Mesenchymal stem cell (in vitro differentiated cells and primary cell): ENCODE data around the gene ST6GALNAC3.

Source experiments
- DNase-seq: peaks from one replicate; pipeline ENCODE4 v3.0.0-alpha.2; 2013
- H2AFZ ChIP-seq: one replicate; pipeline ENCODE4 v1.6.1; 2013; ENCODE audit warnings: low read depth, mild to moderate bottlenecking, control low read depth, inconsistent platforms, low read length, moderate library complexity
- H2AK5ac ChIP-seq: 2 replicates; pipeline ENCODE4 v1.6.1; 2013; ENCODE audit warnings: low read length, moderate library complexity, mild to moderate bottlenecking, inconsistent platforms; ENCODE audit not compliant: severe bottlenecking
- H2BK120ac ChIP-seq: one replicate; pipeline ENCODE4 v1.6.1; 2013; ENCODE audit warnings: low read depth, mild to moderate bottlenecking, inconsistent platforms, low read length, moderate library complexity
- H2BK12ac ChIP-seq, 2 experiments: one replicate each; pipeline ENCODE4 v1.6.1; 2013; ENCODE audit warnings: inconsistent platforms in 2 of 2, low read length in 2 of 2, mild to moderate bottlenecking in 2 of 2, moderate library complexity in 2 of 2, control low read depth in 1 of 2
- H2BK15ac ChIP-seq: one replicate; pipeline ENCODE4 v1.6.1; 2013; ENCODE audit warnings: mild to moderate bottlenecking, low read depth, inconsistent platforms; ENCODE audit not compliant: poor library complexity, severe bottlenecking
- H2BK5ac ChIP-seq: 2 replicates; pipeline ENCODE4 v1.6.1; 2013; ENCODE audit warnings: low read depth, mild to moderate bottlenecking, low read length, control low read depth, inconsistent platforms; ENCODE audit not compliant: poor library complexity, severe bottlenecking
- H3K14ac ChIP-seq, 2 experiments: one replicate each; pipeline ENCODE4 v1.6.1; 2013; ENCODE audit warnings: inconsistent platforms in 2 of 2, low read length in 2 of 2, control low read depth in 1 of 2, mild to moderate bottlenecking in 1 of 2, moderate library complexity in 1 of 2
- H3K18ac ChIP-seq, 2 experiments: one replicate each; pipeline ENCODE4 v1.6.1; 2013; ENCODE audit warnings: inconsistent platforms in 2 of 2, low read length in 2 of 2, control low read depth in 1 of 2, low read depth in 1 of 2, mild to moderate bottlenecking in 1 of 2
- H3K23ac ChIP-seq, 2 experiments: one replicate each; pipeline ENCODE4 v1.6.1; 2013; ENCODE audit warnings: inconsistent platforms in 2 of 2, low read length in 2 of 2, mild to moderate bottlenecking in 2 of 2, moderate library complexity in 2 of 2, control low read depth in 1 of 2
- H3K27ac ChIP-seq: 2 replicates; pipeline ENCODE4 v1.5.1; 2013; ENCODE audit warnings: mild to moderate bottlenecking, moderate library complexity, low read length, control low read depth, inconsistent platforms; ENCODE audit not compliant: poor library complexity, severe bottlenecking
- H3K27me3 ChIP-seq, 2 experiments: 2 replicates each; pipeline versions ENCODE4 v1.6.1 to v1.7.0; 2013; ENCODE audit warnings: low read length in 2 of 2, mild to moderate bottlenecking in 2 of 2, moderate library complexity in 2 of 2, control low read depth in 1 of 2, inconsistent platforms in 1 of 2; ENCODE audit not compliant: control insufficient read depth in 1 of 2, insufficient read depth in 1 of 2
- H3K36me3 ChIP-seq, 2 experiments: 2 replicates each; pipeline versions ENCODE4 v1.6.1 to v1.7.0; 2013; ENCODE audit warnings: low read length in 2 of 2, control low read depth in 1 of 2, inconsistent platforms in 1 of 2, low read depth in 1 of 2, mild to moderate bottlenecking in 1 of 2; ENCODE audit not compliant: insufficient read depth in 2 of 2, control insufficient read depth in 1 of 2
- H3K4ac ChIP-seq, 2 experiments: one replicate each; pipeline ENCODE4 v1.6.1; 2013; ENCODE audit warnings: inconsistent platforms in 2 of 2, low read length in 2 of 2, mild to moderate bottlenecking in 2 of 2, moderate library complexity in 2 of 2, control low read depth in 1 of 2, low read depth in 1 of 2
- H3K4me1 ChIP-seq: 2 replicates; pipeline ENCODE4 v1.6.1; 2013; ENCODE audit warnings: low read depth, low read length, control low read depth; ENCODE audit not compliant: control insufficient read depth, insufficient read depth
- H3K4me2 ChIP-seq: 2 replicates; pipeline ENCODE4 v1.6.1; 2013; ENCODE audit warnings: low read length, mild to moderate bottlenecking, inconsistent platforms; ENCODE audit not compliant: poor library complexity, severe bottlenecking
- H3K4me3 ChIP-seq, 2 experiments: 2 replicates each; pipeline versions ENCODE4 v1.5.1 to v1.7.0; 2013; ENCODE audit warnings: low read length in 2 of 2, mild to moderate bottlenecking in 2 of 2, control low read depth in 1 of 2, low read depth in 1 of 2; ENCODE audit not compliant: insufficient read depth in 1 of 2
- H3K79me1 ChIP-seq: replicated peaks from 2 replicates; pipeline ENCODE4 v1.6.1; 2013; ENCODE audit warnings: mild to moderate bottlenecking, control low read depth, low read length, inconsistent platforms; ENCODE audit not compliant: poor library complexity, severe bottlenecking
- H3K9ac ChIP-seq: 2 replicates; pipeline ENCODE4 v1.7.0; 2013; ENCODE audit warnings: mild to moderate bottlenecking, low read length, moderate library complexity
- H3K9me3 ChIP-seq: 2 replicates; pipeline ENCODE4 v1.7.0; 2013; ENCODE audit warnings: mild to moderate bottlenecking, low read length; ENCODE audit not compliant: control insufficient read depth
- H4K8ac ChIP-seq: one replicate; pipeline ENCODE4 v1.6.1; 2013; ENCODE audit warnings: inconsistent platforms, mild to moderate bottlenecking, low read length, moderate library complexity
- H4K91ac ChIP-seq: one replicate; pipeline ENCODE4 v1.6.1; 2013; ENCODE audit warnings: mild to moderate bottlenecking, low read length, inconsistent platforms
- WGBS: methylation state at CpG from one replicate; pipeline ENCODE4 v1.1.7; 2013; ENCODE audit warnings: mixed read lengths; 5-methylcytosine and 5-hydroxymethylcytosine counted together

ST6GALNAC3 gene

GRCh38 chr1:76268341-76268740, 193.8 kb downstream of the ST6GALNAC3 start:
- no peak overlapping the region for H3K4me3 ChIP-seq
- no peak overlapping the region for H2BK5ac ChIP-seq
- H3K9me3 ChIP-seq: no peaks in the 10 kb centered on the region
- H3K79me1 ChIP-seq: no peaks in the 10 kb centered on the region
- H4K8ac ChIP-seq: no peak overlapping the region
- no peak overlapping the region for H3K9ac ChIP-seq
- H3K4me2 ChIP-seq: no peak overlapping the region
- no peak overlapping the region for H2BK120ac ChIP-seq
- H3K4ac ChIP-seq: no peak overlapping the region
- no peaks in the 10 kb centered on the region for H3K27me3 ChIP-seq
- peak overlapping the region in 1 of 2 experiments; percentile 61 for H2BK12ac ChIP-seq
- H3K36me3 ChIP-seq: no peaks in the 10 kb centered on the region
- H3K27ac ChIP-seq: no peak overlapping the region
- no peak overlapping the region for H2AK5ac ChIP-seq
- no peak overlapping the region for H4K91ac ChIP-seq
- H3K14ac ChIP-seq: no peak overlapping the region
- H3K23ac ChIP-seq: no peak overlapping the region
- H2BK15ac ChIP-seq: no peak overlapping the region
- peaks cover 4% of the 10 kb centered on the region for H3K4me1 ChIP-seq
- no peak for DNase-seq
- no peak overlapping the region for H2AFZ ChIP-seq
- 43% methylated on average over 1 of the region's 2 CpGs for WGBS
- H3K18ac ChIP-seq: no peak overlapping the region

DNA sequence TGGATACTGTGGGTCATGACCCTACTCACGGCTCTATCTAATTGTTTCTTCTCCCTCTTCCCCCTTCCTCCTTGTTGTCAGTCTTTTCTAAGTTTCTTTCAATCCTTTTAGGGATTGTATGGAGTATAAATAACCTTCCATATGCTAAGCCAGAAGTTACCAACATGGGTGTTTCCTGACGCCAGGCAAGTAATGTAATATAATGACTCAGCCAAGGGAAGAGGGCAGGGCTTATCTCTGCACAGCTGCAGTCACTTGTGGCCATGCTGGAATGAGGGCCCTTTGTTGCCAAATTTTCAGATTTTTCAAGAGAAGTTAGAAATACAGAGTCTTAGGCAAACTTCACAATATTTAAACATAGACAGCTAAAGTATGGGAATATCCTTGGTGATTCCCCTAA, 194.6 kb downstream of the ST6GALNAC3 start:
- H3K9me3 ChIP-seq: no peaks in the 10 kb centered on the region
- H3K14ac ChIP-seq: no peak overlapping the region
- H2BK5ac ChIP-seq: no peak overlapping the region
- WGBS: 11% methylated on average over 1 of the region's 2 CpGs
- H3K18ac ChIP-seq: no peak overlapping the region
- H3K27ac ChIP-seq: no peak overlapping the region
- peak; percentile 71 for DNase-seq
- H4K91ac ChIP-seq: no peak overlapping the region
- H2AFZ ChIP-seq: no peak overlapping the region
- no peaks in the 10 kb centered on the region for H3K36me3 ChIP-seq
- H3K79me1 ChIP-seq: no peaks in the 10 kb centered on the region
- H3K4me2 ChIP-seq: no peak overlapping the region
- H3K4me3 ChIP-seq: no peak overlapping the region
- H2AK5ac ChIP-seq: no peak overlapping the region
- H2BK120ac ChIP-seq: no peak overlapping the region
- no peak overlapping the region for H2BK15ac ChIP-seq
- H3K9ac ChIP-seq: no peak overlapping the region
- H3K23ac ChIP-seq: no peak overlapping the region
- peaks cover 4% of the 10 kb centered on the region for H3K4me1 ChIP-seq
- H3K4ac ChIP-seq: no peak overlapping the region
- no peak overlapping the region for H2BK12ac ChIP-seq
- no peaks in the 10 kb centered on the region for H3K27me3 ChIP-seq
- no peak overlapping the region for H4K8ac ChIP-seq

GRCh38 chr1:76274302-76274701, 199.8 kb downstream of the ST6GALNAC3 start:
- 100% methylated on average over 1 of the region's 1 CpG for WGBS

DNA sequence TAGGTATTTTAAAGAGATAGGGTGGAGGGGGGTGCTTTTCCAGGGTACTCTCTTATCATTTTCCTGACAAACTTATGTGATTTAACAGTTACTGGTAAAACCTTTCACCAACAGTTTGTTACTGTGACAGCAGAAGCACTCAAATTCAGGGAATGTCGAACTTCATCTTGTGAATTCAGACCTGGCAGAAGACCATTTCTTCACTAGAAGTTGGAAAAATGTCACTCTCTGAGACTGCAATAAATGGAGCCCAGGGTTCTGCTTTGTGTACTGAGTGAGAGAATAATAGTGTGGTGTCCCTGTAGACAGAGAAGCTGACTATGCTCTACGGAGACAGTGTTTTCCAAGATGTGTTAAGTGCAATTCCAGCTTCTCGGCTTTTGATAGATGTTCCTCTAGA, 200.2 kb downstream of the ST6GALNAC3 start:
- Histone ChIP-seq H3K14ac (no peak overlapping the region), H2BK5ac (no peak overlapping the region), H3K23ac (no peak overlapping the region), H3K4me1 (peaks cover 3% of the 10 kb centered on the region), H4K8ac (no peak overlapping the region), H3K36me3 (no peaks in the 10 kb centered on the region), H3K18ac (no peak overlapping the region), H2AK5ac (no peak overlapping the region), H3K9ac (no peak overlapping the region), H3K4ac (no peak overlapping the region), H3K9me3 (no peaks in the 10 kb centered on the region), H2BK12ac (no peak overlapping the region), H3K27ac (no peak overlapping the region), H2BK120ac (no peak overlapping the region), H3K27me3 (no peaks in the 10 kb centered on the region), H3K79me1 (no peaks in the 10 kb centered on the region), H2AFZ (no peak overlapping the region), H2BK15ac (no peak overlapping the region), H4K91ac (no peak overlapping the region), H3K4me3 (no peak overlapping the region), H3K4me2 (no peak overlapping the region)
- no peak for DNase-seq
- whole genome bisulfite sequencing: 46% methylated on average over 3 of the region's 3 CpGs

More at GRCh38 chr1:76274302-76274701, 199.8 kb downstream of the ST6GALNAC3 start:
- no peaks in the 10 kb centered on the region for H3K27me3 ChIP-seq
- H2AFZ ChIP-seq: no peak overlapping the region
- no peak overlapping the region for H3K4me2 ChIP-seq
- H2AK5ac ChIP-seq: no peak overlapping the region
- H3K4me1 ChIP-seq: peaks cover under 1% of the 10 kb centered on the region
- H3K4me3 ChIP-seq: no peak overlapping the region
- no peaks in the 10 kb centered on the region for H3K36me3 ChIP-seq
- no peak overlapping the region for H2BK5ac ChIP-seq
- H3K4ac ChIP-seq: no peak overlapping the region
- no peak overlapping the region for H4K91ac ChIP-seq
- no peak overlapping the region for H4K8ac ChIP-seq
- no peak overlapping the region for H3K23ac ChIP-seq
- H3K9me3 ChIP-seq: no peaks in the 10 kb centered on the region
- no peak overlapping the region for H3K14ac ChIP-seq
- no peak for DNase-seq
- H3K9ac ChIP-seq: no peak overlapping the region
- H2BK15ac ChIP-seq: no peak overlapping the region
- H3K18ac ChIP-seq: no peak overlapping the region
- H3K79me1 ChIP-seq: no peaks in the 10 kb centered on the region
- no peak overlapping the region for H3K27ac ChIP-seq
- H2BK120ac ChIP-seq: no peak overlapping the region
- H2BK12ac ChIP-seq: no peak overlapping the region
